Uterus (tissue), 2 donors: Measurements from ENCODE around the gene PYDC2.

ENCODE experiments used
- POLR2A ChIP-seq, 2 donors: fragments of 450-650 bp; IDR thresholded peaks; one replicate each; pipeline ENCODE4 v1.6.1; 2016; ENCODE audit warnings: antibody characterized with exemption in 2 of 2, mild to moderate bottlenecking in 1 of 2, moderate library complexity in 1 of 2
- TF ChIP-seq, protein P1 (sequence below), 4 experiments: fragments of 200-600 bp in 2 of 4; fragments of 450-650 bp in 2 of 4; sonication (generic) in 2 of 4; IDR thresholded peaks; one replicate each; pipeline ENCODE4 v1.5.1; 2016 to 2019; ENCODE audit warnings: antibody characterized with exemption in 4 of 4, mild to moderate bottlenecking in 2 of 4, moderate library complexity in 1 of 4

DNA sequence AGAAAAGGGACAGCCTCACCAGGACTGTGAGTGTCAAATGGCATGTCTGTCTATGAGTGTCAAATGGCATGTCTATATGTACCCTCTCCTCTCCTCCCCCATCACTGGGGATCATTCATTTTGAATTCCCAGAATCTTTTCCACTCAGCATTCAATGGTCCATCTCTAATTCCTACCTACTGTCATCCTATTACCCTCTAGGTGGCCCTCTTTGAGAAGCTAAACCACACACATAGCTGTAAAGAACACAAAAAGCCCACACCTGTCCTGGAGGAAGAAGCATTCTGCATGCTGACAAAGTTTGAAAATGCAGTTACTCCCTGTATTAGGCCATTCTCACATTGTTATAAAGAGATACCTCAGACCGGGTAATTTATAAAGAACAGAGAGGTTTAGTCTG is 46.2 kb upstream of the PYDC2 start:
- TF ChIP-seq, protein P1, sequence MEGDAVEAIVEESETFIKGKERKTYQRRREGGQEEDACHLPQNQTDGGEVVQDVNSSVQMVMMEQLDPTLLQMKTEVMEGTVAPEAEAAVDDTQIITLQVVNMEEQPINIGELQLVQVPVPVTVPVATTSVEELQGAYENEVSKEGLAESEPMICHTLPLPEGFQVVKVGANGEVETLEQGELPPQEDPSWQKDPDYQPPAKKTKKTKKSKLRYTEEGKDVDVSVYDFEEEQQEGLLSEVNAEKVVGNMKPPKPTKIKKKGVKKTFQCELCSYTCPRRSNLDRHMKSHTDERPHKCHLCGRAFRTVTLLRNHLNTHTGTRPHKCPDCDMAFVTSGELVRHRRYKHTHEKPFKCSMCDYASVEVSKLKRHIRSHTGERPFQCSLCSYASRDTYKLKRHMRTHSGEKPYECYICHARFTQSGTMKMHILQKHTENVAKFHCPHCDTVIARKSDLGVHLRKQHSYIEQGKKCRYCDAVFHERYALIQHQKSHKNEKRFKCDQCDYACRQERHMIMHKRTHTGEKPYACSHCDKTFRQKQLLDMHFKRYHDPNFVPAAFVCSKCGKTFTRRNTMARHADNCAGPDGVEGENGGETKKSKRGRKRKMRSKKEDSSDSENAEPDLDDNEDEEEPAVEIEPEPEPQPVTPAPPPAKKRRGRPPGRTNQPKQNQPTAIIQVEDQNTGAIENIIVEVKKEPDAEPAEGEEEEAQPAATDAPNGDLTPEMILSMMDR (IDR thresholded peaks at IDR 0.05), result no peak
- no peak for TF ChIP-seq POLR2A (IDR thresholded peaks at IDR 0.05)
